Stomach (tissue), 4 donors: ENCODE measurements around the gene GPC2.

Experiments used
- EP300 ChIP-seq: sonication (generic); formaldehyde crosslinking; IDR thresholded peaks from one replicate; pipeline ENCODE4 v1.6.1; 2017; ENCODE audit warnings: antibody characterized with exemption
- POLR2A ChIP-seq, 4 donors: fragments of 450-650 bp; IDR thresholded peaks; one replicate each; pipeline ENCODE4 v1.6.1; 2016; ENCODE audit warnings: antibody characterized with exemption in 4 of 4, control low read depth in 2 of 4, mild to moderate bottlenecking in 1 of 4, moderate library complexity in 1 of 4
- TF ChIP-seq, protein P1 (sequence below), 7 experiments: fragments of 450-650 bp in 4 of 7; fragments of 200-600 bp in 3 of 7; sonication (generic) in 3 of 7; IDR thresholded peaks; one replicate each; pipeline ENCODE4 v1.5.1; 2016 to 2019; ENCODE audit warnings: antibody characterized with exemption in 7 of 7, control low read depth in 2 of 7, mild to moderate bottlenecking in 1 of 7

DNA sequence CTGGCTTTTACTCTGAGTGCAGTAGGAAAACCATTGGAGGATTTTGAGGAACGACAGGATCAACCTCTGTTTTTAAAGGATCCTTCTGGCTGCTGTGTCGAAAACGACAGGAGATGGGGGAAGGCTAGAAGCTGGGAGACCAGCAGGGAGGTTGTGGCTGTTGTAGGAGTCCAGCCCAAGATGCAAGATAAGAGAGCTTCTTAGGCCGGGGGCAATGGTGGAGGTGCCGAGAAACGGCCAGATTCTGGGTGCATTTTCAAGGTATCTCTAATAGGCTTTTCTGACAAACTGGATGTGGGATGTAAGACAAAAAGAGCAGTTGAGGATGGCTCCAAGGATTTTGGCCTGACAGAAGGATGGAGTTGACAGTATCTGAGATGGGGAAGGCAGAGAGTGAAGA is 32.3 kb upstream of the GPC2 start:
- TF ChIP-seq, protein P1, sequence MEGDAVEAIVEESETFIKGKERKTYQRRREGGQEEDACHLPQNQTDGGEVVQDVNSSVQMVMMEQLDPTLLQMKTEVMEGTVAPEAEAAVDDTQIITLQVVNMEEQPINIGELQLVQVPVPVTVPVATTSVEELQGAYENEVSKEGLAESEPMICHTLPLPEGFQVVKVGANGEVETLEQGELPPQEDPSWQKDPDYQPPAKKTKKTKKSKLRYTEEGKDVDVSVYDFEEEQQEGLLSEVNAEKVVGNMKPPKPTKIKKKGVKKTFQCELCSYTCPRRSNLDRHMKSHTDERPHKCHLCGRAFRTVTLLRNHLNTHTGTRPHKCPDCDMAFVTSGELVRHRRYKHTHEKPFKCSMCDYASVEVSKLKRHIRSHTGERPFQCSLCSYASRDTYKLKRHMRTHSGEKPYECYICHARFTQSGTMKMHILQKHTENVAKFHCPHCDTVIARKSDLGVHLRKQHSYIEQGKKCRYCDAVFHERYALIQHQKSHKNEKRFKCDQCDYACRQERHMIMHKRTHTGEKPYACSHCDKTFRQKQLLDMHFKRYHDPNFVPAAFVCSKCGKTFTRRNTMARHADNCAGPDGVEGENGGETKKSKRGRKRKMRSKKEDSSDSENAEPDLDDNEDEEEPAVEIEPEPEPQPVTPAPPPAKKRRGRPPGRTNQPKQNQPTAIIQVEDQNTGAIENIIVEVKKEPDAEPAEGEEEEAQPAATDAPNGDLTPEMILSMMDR (IDR thresholded peaks at IDR 0.05): no peak
- TF ChIP-seq EP300 (no peak), POLR2A (IDR thresholded peaks at IDR 0.05) (no peak)
